ENCODE data around the gene CALML6. TPM values are rescaled to one million over a fixed set of nuclear protein-coding genes. Genes with fewer than 3 reads are reported as not detected.

CALML6 gene
- total and polyA plus RNA-seq, 2 of the 8 experiments (the other 6 are each of a cell fraction or from before 2014, with no cell fraction given), result 0.54 to 1.3 TPM

GRCh38 chr1:1917304-1917976 lies 2.4 kb downstream of the CALML6 start:
- H3K4ac ChIP-seq (replicated peaks; ENCODE audit: insufficient read length, low read depth, low read length), result peak overlapping the region; percentile 23
- no peak overlapping the region for H3K14ac ChIP-seq (ENCODE audit: insufficient read length)
- POLR2A ChIA-PET (ENCODE audit: partially characterized antibody), result interaction anchor here (1.1 to 1.5 kb wide), 3 partner anchors 8 to 140 kb away, joined by 3 to 10 read pairs (median 3); no protein-coding TSS in a partner anchor
- H3K27ac ChIP-seq (ENCODE audit: low read depth, low read length), result no peak overlapping the region
- H3K56ac ChIP-seq (replicated peaks; ENCODE audit: insufficient read length, low read depth, low read length), result no peak overlapping the region
- H4K5ac ChIP-seq (ENCODE audit: insufficient read length, low read depth, low read length), result no peak overlapping the region
- FAIRE-seq, result no peak
- no peak overlapping the region; the same call in 1 of the 2 replicates for H4K8ac ChIP-seq (ENCODE audit: extremely low read depth, insufficient read depth, low read length)
- H3K4me3 ChIP-seq (ENCODE audit: extremely low read depth in 1 of 4, insufficient read depth in 2 of 4, low read depth in 3 of 4, low read length in 4 of 4), result no peak overlapping the region
- H4K91ac ChIP-seq (replicated peaks; ENCODE audit: insufficient read length, low read length), result no peak overlapping the region
- TF ChIP-seq ATF3 (IDR thresholded peaks at IDR 0.05; ENCODE audit: insufficient read depth, low read depth, low read length), result no peak
- TF ChIP-seq POLR2AphosphoS5 (IDR thresholded peaks at IDR 0.05; ENCODE audit: low read depth, low read length), result no peak
- TF ChIP-seq CREB1 (IDR thresholded peaks at IDR 0.05), result no peak
- no peak for TF ChIP-seq MAFK (IDR thresholded peaks at IDR 0.05; ENCODE audit: low read depth, low read length)
- TF ChIP-seq NANOG (IDR thresholded peaks at IDR 0.05; ENCODE audit: insufficient read depth, low read depth, low read length, poor library complexity, severe bottlenecking), result no peak
- no peak for TF ChIP-seq SRF (IDR thresholded peaks at IDR 0.05; ENCODE audit: low read depth, low read length)
- TF ChIP-seq NRF1 (IDR thresholded peaks at IDR 0.05; ENCODE audit: low read depth, low read length), result no peak
- TF ChIP-seq FOSL1 (IDR thresholded peaks at IDR 0.05; ENCODE audit: insufficient read depth, low read depth, low read length), result no peak
- no peak for TF ChIP-seq EZH2 (IDR thresholded peaks at IDR 0.05; ENCODE audit: low read depth, low read length, severe bottlenecking)
- TF ChIP-seq GTF2F1 (IDR thresholded peaks at IDR 0.05; ENCODE audit: borderline replicate concordance, low read depth, low read length), result no peak
- no peak for TF ChIP-seq SIX5 (IDR thresholded peaks at IDR 0.05; ENCODE audit: low read depth, low read length)
- no peak overlapping the region for H2AK5ac ChIP-seq (ENCODE audit: low read depth, low read length)
- H2BK120ac ChIP-seq (replicated peaks; ENCODE audit: low read depth, low read length), result no peak overlapping the region
- no peaks in the 10 kb centered on the region for H3K9me3 ChIP-seq (ENCODE audit: insufficient read depth in 2 of 2, low read depth in 1 of 2, low read length in 1 of 2)
- H3K79me2 ChIP-seq (ENCODE audit: control insufficient read depth in 1 of 2, insufficient read depth in 2 of 2, low read length in 2 of 2), result no peaks in the 10 kb centered on the region
- H2AFZ ChIP-seq (ENCODE audit: low read length), result no peak overlapping the region
- H2BK20ac ChIP-seq (ENCODE audit: low read length), result no peak overlapping the region
- H3K27me3 ChIP-seq (replicated peaks in 1 of 4; ENCODE audit: control insufficient read depth in 3 of 4, extremely low read depth in 1 of 4, insufficient read depth in 3 of 4, low read length in 3 of 4), result peaks cover 0 to 2% (median under 1%) of the 10 kb centered on the region in 4 experiments; a peak in 2 of 7 replicates
- H2BK15ac ChIP-seq (ENCODE audit: low read length), result no peak overlapping the region
- no peak overlapping the region; a peak in 1 of 4 replicates for H3K4me2 ChIP-seq (ENCODE audit: insufficient read depth in 1 of 2, low read depth in 2 of 2, low read length in 2 of 2)
- peaks cover 4% of the 10 kb centered on the region; the same call in 1 of the 2 replicates for H3K23me2 ChIP-seq (ENCODE audit: low read depth, low read length)
- no peaks in the 10 kb centered on the region for H4K20me1 ChIP-seq (replicated peaks in 1 of 2; ENCODE audit: control insufficient read depth in 1 of 2, insufficient read depth in 2 of 2, low read length in 2 of 2)
- CTCF ChIA-PET (ENCODE audit: partially characterized antibody), result interaction anchor here (0.9 to 2.9 kb wide), 5 partner anchors 9 to 43 kb away, joined by 3 to 12 read pairs (median 6); no protein-coding TSS in a partner anchor
- H3K79me1 ChIP-seq (ENCODE audit: low read depth, low read length), result no peaks in the 10 kb centered on the region
- no peak overlapping the region for H2BK5ac ChIP-seq (ENCODE audit: low read depth, low read length)
- no peak overlapping the region for H3K18ac ChIP-seq (ENCODE audit: extremely low read depth, low read length)
- H2BK12ac ChIP-seq (ENCODE audit: low read depth, low read length), result no peak overlapping the region
- no peaks in the 10 kb centered on the region for H3K36me3 ChIP-seq (ENCODE audit: control insufficient read depth in 2 of 4, insufficient read depth in 4 of 4, low read length in 3 of 4)
- H3K4me1 ChIP-seq (replicated peaks in 1 of 4; ENCODE audit: control insufficient read depth in 3 of 4, insufficient read depth in 4 of 4, low read length in 3 of 4), result peaks cover 0 to 19% (median 12%) of the 10 kb centered on the region in 4 experiments; a peak in 6 of 7 replicates
- DNase-seq (ENCODE audit: low read depth in 1 of 2, low spot score in 2 of 2), result no peak
- 94% methylated on average over 14 of the region's 14 CpGs; no CpG with 5 or more reads in 1 of the 2 experiments for WGBS, 2 experiments (ENCODE audit: extremely low coverage in 1 of 2, insufficient coverage in 1 of 2, insufficient read length in 1 of 2, insufficient replicate concordance in 2 of 2, low coverage in 1 of 2, low lambda C conversion rate in 2 of 2, missing lambda C conversion rate in 1 of 2)
- no peak overlapping the region for H3K23ac ChIP-seq (ENCODE audit: insufficient read length)
- no peak overlapping the region for H3K9ac ChIP-seq (replicated peaks in 1 of 4; ENCODE audit: extremely low read depth in 1 of 4, low read depth in 3 of 4, low read length in 3 of 4)
